Keratinocyte (primary cell): ENCODE results near the gene SERTAD1. TPM values are rescaled to one million over a fixed set of nuclear protein-coding genes. Genes with fewer than 3 reads are reported as not detected.

Experiments used
- DNase-seq: peaks from one replicate; pipeline ENCODE4 v3.0.0-alpha.2; 2011; ENCODE audit warnings: low read depth, missing footprints, low spot score
- FAIRE-seq: peaks from 2 replicates; lab custom pipeline; 2011; peaks lifted over from hg19 to GRCh38; lab: Jason Lieb, UNC
- H2AFZ ChIP-seq: 2 replicates; pipeline ENCODE4 v1.6.0; 2012; ENCODE audit warnings: low read length, control low read depth, inconsistent platforms; ENCODE audit not compliant: control insufficient read depth
- H3K27ac ChIP-seq: 2 replicates; pipeline ENCODE4 v1.5.1; 2011; ENCODE audit warnings: low read length; ENCODE audit not compliant: control insufficient read depth, insufficient read depth
- H3K27me3 ChIP-seq: 3 replicates; pipeline ENCODE4 v1.6.0; 2011; ENCODE audit warnings: low read length; ENCODE audit not compliant: control insufficient read depth, insufficient read depth; ENCODE audit errors: extremely low read depth
- H3K36me3 ChIP-seq, 2 experiments: 2 replicates in 1 of 2; 3 replicates in 1 of 2; pipeline ENCODE4 v1.5.1; 2011; ENCODE audit warnings: low read length in 2 of 2, mild to moderate bottlenecking in 1 of 2; ENCODE audit not compliant: control insufficient read depth in 2 of 2, insufficient read depth in 2 of 2; ENCODE audit errors: extremely low read depth in 1 of 2
- H3K4me1 ChIP-seq: 3 replicates; pipeline ENCODE4 v1.5.1; 2011; ENCODE audit warnings: low read length; ENCODE audit not compliant: control insufficient read depth, insufficient read depth; ENCODE audit errors: extremely low read depth
- H3K4me2 ChIP-seq: 3 replicates; pipeline ENCODE4 v1.6.0; 2011; ENCODE audit warnings: low read depth, low read length; ENCODE audit not compliant: control insufficient read depth, insufficient read depth; ENCODE audit errors: extremely low read depth
- H3K4me3 ChIP-seq, 3 experiments: fragments of 200-600 bp in 1 of 3; sonication (generic) in 1 of 3; 2 replicates in 2 of 3; 3 replicates in 1 of 3; pipeline ENCODE4 v1.5.1; 2011 to 2016; ENCODE audit warnings: low read length in 3 of 3, mild to moderate bottlenecking in 3 of 3, control low read depth in 2 of 3, inconsistent platforms in 1 of 3, low read depth in 1 of 3, mixed read lengths in 1 of 3, mixed run types in 1 of 3, moderate library complexity in 1 of 3; ENCODE audit not compliant: control insufficient read depth in 2 of 3, insufficient read depth in 2 of 3; ENCODE audit errors: extremely low read depth in 1 of 3
- H3K79me2 ChIP-seq: 2 replicates; pipeline ENCODE4 v1.6.0; 2012; ENCODE audit warnings: low read length; ENCODE audit not compliant: control insufficient read depth, insufficient read depth
- H3K9ac ChIP-seq: 3 replicates; pipeline ENCODE4 v1.6.0; 2011; ENCODE audit warnings: low read length; ENCODE audit not compliant: control insufficient read depth, insufficient read depth; ENCODE audit errors: extremely low read depth
- H3K9me1 ChIP-seq: 3 replicates; pipeline ENCODE4 v1.6.0; 2011; ENCODE audit warnings: low read length; ENCODE audit not compliant: control insufficient read depth, insufficient read depth; ENCODE audit errors: extremely low read depth
- H3K9me3 ChIP-seq: 2 replicates; pipeline ENCODE4 v1.5.1; 2012; ENCODE audit warnings: low read depth, low read length; ENCODE audit not compliant: control insufficient read depth
- H4K20me1 ChIP-seq: 3 replicates; pipeline ENCODE4 v1.6.0; 2011; ENCODE audit warnings: low read length; ENCODE audit not compliant: control insufficient read depth, insufficient read depth; ENCODE audit errors: extremely low read depth
- EZH2 ChIP-seq: IDR thresholded peaks from one replicate; pipeline ENCODE4 v1.6.1; 2012; ENCODE audit warnings: inconsistent platforms, mild to moderate bottlenecking, low read length, moderate library complexity
- dilution Hi-C: fragments of 300-500 bp; cut with MboI; formaldehyde crosslinking; loops from one replicate; pipeline ENCODE4 v1.7.0; 2020; ENCODE audit warnings: low sequenced_read_pairs; ENCODE audit not compliant: extremely low pct_ligation_motif_present
- polyA plus RNA-seq, 5 experiments: library from polyadenylated mRNA; depleted of rRNA in 3 of 5; stranded (reverse) in 3 of 5; stranded (forward) in 1 of 5; unstranded in 1 of 5; fragments of >200 nt; gene quantifications; 1 replicate in 1 of 5; 2 replicates in 3 of 5; 3 replicates in 1 of 5; pipeline versions ENCODE4 v1.2.1 to v1.2.3, GENCODE V29; 2011 to 2012; ENCODE audit warnings: missing spikeins in 2 of 5, low read depth in 1 of 5, low replicate concordance in 1 of 5
- TF ChIP-seq, protein P1 (sequence below), 3 experiments: IDR thresholded peaks in 1 of 3; conservative IDR thresholded peaks in 1 of 3; optimal IDR thresholded peaks in 1 of 3; 2 replicates in 2 of 3; 3 replicates in 1 of 3; pipeline versions ENCODE3 to v1.5.1; 2011; ENCODE audit warnings: low read length in 3 of 3, mild to moderate bottlenecking in 3 of 3, moderate library complexity in 2 of 3, control low read depth in 1 of 3, inconsistent platforms in 1 of 3; ENCODE audit not compliant: insufficient read depth in 2 of 3; ENCODE audit errors: extremely low read depth in 1 of 3

Gene SERTAD1
- polyA plus RNA-seq, 1 donor (not counting 4 experiments of a cell fraction or from before 2014, with no cell fraction given) = 9.5 TPM

DNA sequence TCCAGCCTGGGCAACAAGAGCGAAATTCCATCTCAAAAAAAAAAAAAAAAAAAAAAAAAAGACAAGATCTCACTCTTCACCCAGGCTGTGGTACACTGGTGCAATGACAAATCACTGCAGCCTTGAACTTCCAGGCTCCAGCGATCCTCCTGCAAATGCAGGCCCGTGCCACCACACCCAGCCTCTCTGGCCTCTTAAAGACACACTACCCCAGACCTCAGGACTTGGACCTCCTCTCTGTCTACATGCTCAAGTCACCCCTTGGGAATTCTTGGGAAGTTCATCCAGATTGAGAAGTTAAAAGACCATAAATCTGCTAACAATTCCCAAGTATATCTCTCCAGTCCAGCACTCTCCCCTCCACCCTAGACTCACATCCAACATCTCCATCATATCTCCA, 25.2 kb downstream of the SERTAD1 start:
- no peak overlapping the region for H3K4me2 ChIP-seq
- H3K36me3 ChIP-seq = no peaks in the 10 kb centered on the region
- no peak overlapping the region for H2AFZ ChIP-seq
- H4K20me1 ChIP-seq = no peaks in the 10 kb centered on the region
- DNase-seq (no peak), FAIRE-seq (no peak)
- H3K4me1 ChIP-seq = peaks cover 4% of the 10 kb centered on the region
- H3K27me3 ChIP-seq = peaks cover 19% of the 10 kb centered on the region
- no peak overlapping the region for H3K9ac ChIP-seq
- H3K4me3 ChIP-seq = no peak overlapping the region
- no peaks in the 10 kb centered on the region for H3K9me1 ChIP-seq
- no peaks in the 10 kb centered on the region for H3K79me2 ChIP-seq
- dilution Hi-C loops = no loop called here
- no peak overlapping the region for H3K27ac ChIP-seq
- TF ChIP-seq, protein P1, sequence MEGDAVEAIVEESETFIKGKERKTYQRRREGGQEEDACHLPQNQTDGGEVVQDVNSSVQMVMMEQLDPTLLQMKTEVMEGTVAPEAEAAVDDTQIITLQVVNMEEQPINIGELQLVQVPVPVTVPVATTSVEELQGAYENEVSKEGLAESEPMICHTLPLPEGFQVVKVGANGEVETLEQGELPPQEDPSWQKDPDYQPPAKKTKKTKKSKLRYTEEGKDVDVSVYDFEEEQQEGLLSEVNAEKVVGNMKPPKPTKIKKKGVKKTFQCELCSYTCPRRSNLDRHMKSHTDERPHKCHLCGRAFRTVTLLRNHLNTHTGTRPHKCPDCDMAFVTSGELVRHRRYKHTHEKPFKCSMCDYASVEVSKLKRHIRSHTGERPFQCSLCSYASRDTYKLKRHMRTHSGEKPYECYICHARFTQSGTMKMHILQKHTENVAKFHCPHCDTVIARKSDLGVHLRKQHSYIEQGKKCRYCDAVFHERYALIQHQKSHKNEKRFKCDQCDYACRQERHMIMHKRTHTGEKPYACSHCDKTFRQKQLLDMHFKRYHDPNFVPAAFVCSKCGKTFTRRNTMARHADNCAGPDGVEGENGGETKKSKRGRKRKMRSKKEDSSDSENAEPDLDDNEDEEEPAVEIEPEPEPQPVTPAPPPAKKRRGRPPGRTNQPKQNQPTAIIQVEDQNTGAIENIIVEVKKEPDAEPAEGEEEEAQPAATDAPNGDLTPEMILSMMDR (optimal IDR thresholded peaks at IDR 0.05 in 1 of 3, IDR thresholded peaks at IDR 0.05 in 1 of 3, conservative IDR thresholded peaks at IDR 0.05 in 1 of 3; ENCODE audit: extremely low read depth in 1 of 3, insufficient read depth in 2 of 3, low read length in 3 of 3) = no peak
- TF ChIP-seq EZH2 = no peak
- no peaks in the 10 kb centered on the region for H3K9me3 ChIP-seq

DNA sequence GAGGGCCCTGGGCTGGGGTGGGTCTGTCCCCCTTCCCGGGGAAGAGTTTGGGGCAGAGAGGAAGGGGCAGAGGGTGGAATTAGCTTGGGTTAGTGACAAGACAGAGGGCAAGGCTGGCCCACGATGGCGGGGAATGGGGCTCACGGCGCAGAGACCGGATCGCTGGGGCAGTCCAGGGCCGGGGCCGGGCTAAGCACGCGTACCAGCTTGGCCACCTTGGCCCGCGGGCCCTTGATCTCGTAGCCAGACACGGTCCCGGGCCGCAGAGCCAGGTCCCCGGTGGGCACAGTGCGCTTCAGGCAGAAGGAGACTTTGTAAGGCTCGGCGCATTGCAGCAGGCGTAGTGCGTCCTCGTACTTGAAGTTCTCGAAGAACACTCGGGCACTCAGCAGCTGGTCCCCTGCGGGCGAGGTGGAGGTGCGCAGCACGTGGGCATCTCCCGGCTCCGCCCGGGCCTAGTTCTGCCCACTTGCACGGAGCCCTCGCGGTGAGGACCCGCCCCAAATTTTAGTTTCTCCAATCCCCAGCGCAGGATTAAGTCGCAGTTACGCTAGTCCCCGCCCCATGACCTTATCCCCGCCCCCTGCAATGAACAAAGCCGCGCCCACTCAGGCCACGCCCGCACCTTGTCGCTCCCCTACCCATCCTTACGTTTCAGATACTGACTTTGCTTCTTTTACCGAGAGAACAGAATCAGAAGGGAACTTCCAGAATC, 27.2 kb downstream of the SERTAD1 start:
- Histone ChIP-seq H3K36me3 (no peaks in the 10 kb centered on the region), H4K20me1 (no peaks in the 10 kb centered on the region), H3K9me3 (no peaks in the 10 kb centered on the region), H3K9me1 (no peaks in the 10 kb centered on the region), H3K4me2 (peak overlapping the region; percentile 23), H3K4me1 (peaks cover 4% of the 10 kb centered on the region), H2AFZ (peak overlapping the region; percentile 28), H3K9ac (no peak overlapping the region), H3K27me3 (peaks cover 27% of the 10 kb centered on the region), H3K27ac (no peak overlapping the region), H3K79me2 (no peaks in the 10 kb centered on the region), H3K4me3 (no peak overlapping the region)
- TF ChIP-seq, protein P1 (optimal IDR thresholded peaks at IDR 0.05 in 1 of 3, IDR thresholded peaks at IDR 0.05 in 1 of 3, conservative IDR thresholded peaks at IDR 0.05 in 1 of 3; ENCODE audit: extremely low read depth in 1 of 3, insufficient read depth in 2 of 3, low read length in 3 of 3) = no peak
- TF ChIP-seq EZH2 = no peak
- no peak for FAIRE-seq
- DNase-seq = peak; percentile 71
- dilution Hi-C loops = no loop called here
